HG02973 (cell line): ENCODE data around the gene PALS1.
"Not testable (repeated sequence)": the region's sequence is repeated elsewhere in the genome, so short reads cannot be mapped to it uniquely, and the experiment has no call there.

Source experiments
- ATAC-seq: cut with Tn5 transposase; IDR thresholded peaks from one replicate; pipeline ENCODE4 v1.9.1; 2021; ENCODE audit warnings: moderate library complexity; ENCODE audit not compliant: unreplicated experiment

PALS1 gene

GRCh38 chr14:67253076-67253635 is 11.9 kb downstream of the PALS1 start:
- ATAC-seq = no peak

DNA sequence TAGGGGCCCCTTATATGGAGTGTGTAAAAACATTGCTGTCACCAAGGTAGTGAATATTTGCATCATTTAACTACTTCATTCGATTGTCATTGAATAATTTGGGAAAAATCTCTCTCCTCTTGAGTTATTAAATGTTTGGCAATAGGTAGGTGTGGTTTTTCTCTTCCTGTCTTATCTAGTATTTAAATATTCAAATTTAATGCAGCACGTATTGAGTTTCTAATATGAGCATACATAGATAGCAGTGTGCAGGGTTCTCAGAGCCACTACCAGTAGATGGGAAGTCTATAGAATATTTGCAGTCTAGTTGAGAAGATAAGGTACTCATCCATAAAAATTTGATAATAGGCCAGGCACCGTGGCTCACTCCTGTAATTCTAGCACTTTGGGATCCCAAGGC is 16.7 kb downstream of the PALS1 start:
- no peak for ATAC-seq

GRCh38 chr14:67260965-67261364 is 19.7 kb downstream of the PALS1 start:
- no peak for ATAC-seq

DNA sequence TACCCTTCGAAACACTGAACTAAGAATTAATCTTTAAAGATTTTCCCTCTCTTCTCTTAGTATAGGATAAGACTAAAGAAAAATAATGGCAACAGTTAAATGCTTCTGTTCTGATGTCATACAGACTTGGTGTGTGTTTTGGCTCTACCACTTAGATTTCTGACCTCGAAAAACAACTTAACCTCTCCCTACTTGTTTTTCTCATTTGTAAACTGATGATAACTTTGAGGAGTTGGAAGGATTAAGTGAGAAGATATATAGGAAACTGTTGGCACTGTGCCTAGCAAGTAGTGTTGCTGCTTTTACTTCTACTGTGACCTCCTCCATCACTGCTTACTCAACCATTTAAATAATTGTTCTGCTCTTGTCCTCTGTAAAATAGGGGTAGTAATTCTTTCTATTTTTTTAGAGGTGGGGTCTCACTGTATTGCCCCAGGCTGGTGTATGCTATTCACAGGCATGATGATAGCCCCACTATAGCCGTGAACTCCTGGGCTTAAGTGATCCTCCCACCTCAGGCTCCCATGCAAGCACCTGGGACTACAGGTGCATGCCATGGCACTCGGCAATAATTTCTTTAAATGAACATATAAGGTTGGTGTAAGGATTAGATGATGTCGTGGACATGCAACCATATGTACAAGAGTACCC is 22.4 kb downstream of the PALS1 start:
- ATAC-seq = no peak

DNA sequence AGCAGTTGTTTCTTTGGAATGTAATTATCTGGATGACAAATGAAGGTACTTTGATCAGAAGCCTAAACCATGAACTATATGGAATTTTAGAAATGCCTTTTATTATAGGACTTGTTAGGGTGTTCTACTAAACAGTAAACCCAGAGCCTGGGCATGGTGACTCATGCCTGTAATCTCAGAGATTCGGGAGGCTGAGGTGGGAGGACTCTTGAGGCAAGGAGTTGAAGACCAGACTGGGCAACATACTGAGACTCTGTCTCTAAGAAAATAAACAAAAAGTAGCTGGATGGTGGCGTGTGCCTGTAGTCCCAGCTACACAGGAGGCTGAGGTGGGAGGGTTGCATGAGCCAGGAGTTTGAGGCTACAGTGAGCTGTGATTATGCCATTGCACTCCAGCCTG is 23.9 kb downstream of the PALS1 start:
- no peak for ATAC-seq

- ATAC-seq = no peak
These were observed 26.5 kb downstream of the PALS1 start for GRCh38 chr14:67267576-67268328.

GRCh38 chr14:67268426-67269150 is 27.4 kb downstream of the PALS1 start:
- ATAC-seq = no peak

DNA sequence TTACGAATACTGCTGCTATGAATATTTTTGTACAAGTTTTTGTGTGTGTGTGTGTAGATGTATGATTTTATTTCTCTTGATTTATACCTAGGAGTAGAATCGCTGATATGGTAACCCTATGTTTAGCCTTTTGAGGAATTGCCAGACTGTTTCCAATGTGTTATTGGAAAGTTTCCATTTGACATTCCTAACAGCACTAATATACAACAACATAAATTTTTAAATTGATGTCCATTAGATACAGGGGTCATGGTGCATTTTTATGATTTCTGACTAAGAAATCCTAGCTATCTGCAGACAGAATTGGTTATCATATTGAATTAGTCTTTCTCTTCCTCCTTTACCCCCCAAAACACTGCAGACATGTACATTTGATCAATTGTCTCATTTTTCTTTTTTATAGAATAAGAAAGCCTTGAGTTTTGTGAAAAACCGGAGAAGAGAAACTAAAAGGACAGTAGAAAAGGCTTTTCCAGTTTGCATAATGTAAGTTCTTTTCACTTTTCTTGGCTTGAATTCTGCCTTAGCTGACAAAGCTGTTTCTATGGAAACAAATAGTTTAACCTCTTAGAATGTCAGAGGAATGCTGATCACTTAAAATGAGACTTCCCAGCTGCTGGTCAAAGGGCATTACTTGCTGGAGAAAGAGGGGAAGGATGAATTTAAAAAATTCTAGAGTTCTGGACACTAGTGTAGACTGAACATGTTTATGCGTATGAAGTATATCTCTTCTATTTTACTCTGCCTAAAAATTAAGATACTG is 28.2 kb downstream of the PALS1 start:
- ATAC-seq = no peak

GRCh38 chr14:67270145-67270753 is 29.0 kb downstream of the PALS1 start:
- no peak for ATAC-seq

GRCh38 chr14:67270933-67271332 is 29.7 kb downstream of the PALS1 start:
- no peak for ATAC-seq

GRCh38 chr14:67273281-67273680 is 32.0 kb downstream of the PALS1 start:
- not testable (repeated sequence) for ATAC-seq

- no peak for ATAC-seq
These were observed 34.9 kb downstream of the PALS1 start for GRCh38 chr14:67276131-67276530.

DNA sequence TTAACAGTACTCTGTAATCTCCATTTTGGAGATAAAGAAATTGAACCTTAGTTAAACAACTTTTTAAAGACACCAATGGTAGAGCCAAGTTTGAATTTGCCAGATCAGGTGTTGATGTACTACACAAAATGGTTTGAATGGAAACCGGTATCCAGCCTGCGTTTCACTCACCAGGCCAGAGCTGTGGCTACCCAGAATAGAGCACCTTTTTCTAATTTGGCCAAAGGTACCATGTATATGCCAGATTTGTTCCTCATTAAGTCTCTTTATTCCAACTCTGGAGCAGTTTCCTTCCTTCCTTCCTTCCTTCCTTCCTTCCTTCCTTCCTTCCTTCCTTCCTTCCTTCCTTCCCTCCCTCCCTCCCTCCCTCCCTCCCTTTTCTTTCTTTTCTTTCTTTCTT is 39.3 kb downstream of the PALS1 start:
- no peak for ATAC-seq

- ATAC-seq = no peak
These were observed 44.7 kb downstream of the PALS1 start for GRCh38 chr14:67285876-67286452.
